Fibroblast of skin of abdomen (primary cell): ENCODE results near the gene TH.
A peak's percentile ranks its signal among the peaks of the same experiment; 100 is the strongest.

ENCODE experiments used
- DNase-seq: peaks from one replicate; pipeline ENCODE4 v3.0.0-alpha.2; 2013

The TH gene

GRCh38 chr11:2158296-2158737 lies 13.3 kb downstream of the TH start:
- DNase-seq, result no peak

- no peak for DNase-seq
Measured at GRCh38 chr11:2157294-2158040, 14.1 kb downstream of the TH start.

- DNase-seq, result peak; percentile 44
Measured at GRCh38 chr11:2156416-2157182, 15.0 kb downstream of the TH start.

- no peak for DNase-seq
Measured at GRCh38 chr11:2155511-2155910, 16.1 kb downstream of the TH start.

GRCh38 chr11:2154889-2155288 lies 16.7 kb downstream of the TH start:
- DNase-seq, result no peak

- no peak for DNase-seq
Measured at GRCh38 chr11:2154195-2154585, 17.4 kb downstream of the TH start.

GRCh38 chr11:2153581-2154194 lies 17.9 kb downstream of the TH start:
- DNase-seq, result no peak

GRCh38 chr11:2151500-2152257 lies 19.9 kb downstream of the TH start:
- DNase-seq, result peak; percentile 54

- DNase-seq, result peak; percentile 37
Measured at GRCh38 chr11:2149864-2150847, 21.5 kb downstream of the TH start.

- no peak for DNase-seq
Measured at GRCh38 chr11:2149460-2149859, 22.2 kb downstream of the TH start.

GRCh38 chr11:2148595-2148994 lies 23.0 kb downstream of the TH start:
- no peak for DNase-seq

- no peak for DNase-seq
Measured at GRCh38 chr11:2147391-2147790, 24.2 kb downstream of the TH start.

GRCh38 chr11:2146051-2146450 lies 25.6 kb downstream of the TH start:
- no peak for DNase-seq

GRCh38 chr11:2144544-2145248 lies 26.9 kb downstream of the TH start:
- no peak for DNase-seq

GRCh38 chr11:2143799-2144543 lies 27.6 kb downstream of the TH start:
- no peak for DNase-seq

GRCh38 chr11:2143477-2143798 lies 28.2 kb downstream of the TH start:
- no peak for DNase-seq

- DNase-seq, result peak; percentile 42
Measured at GRCh38 chr11:2142762-2143202, 28.8 kb downstream of the TH start.

GRCh38 chr11:2142300-2142759 lies 29.3 kb downstream of the TH start:
- DNase-seq, result peak; percentile 9

- no peak for DNase-seq
Measured at GRCh38 chr11:2140411-2141400, 30.9 kb downstream of the TH start.
